ENCODE measurements around the gene AP1AR.
A peak's percentile ranks its signal among the peaks of the same experiment; 100 is the strongest.
"Not testable (repeated sequence)": the region's sequence is repeated elsewhere in the genome, so short reads cannot be mapped to it uniquely, and the experiment has no call there.

AP1AR gene

DNA sequence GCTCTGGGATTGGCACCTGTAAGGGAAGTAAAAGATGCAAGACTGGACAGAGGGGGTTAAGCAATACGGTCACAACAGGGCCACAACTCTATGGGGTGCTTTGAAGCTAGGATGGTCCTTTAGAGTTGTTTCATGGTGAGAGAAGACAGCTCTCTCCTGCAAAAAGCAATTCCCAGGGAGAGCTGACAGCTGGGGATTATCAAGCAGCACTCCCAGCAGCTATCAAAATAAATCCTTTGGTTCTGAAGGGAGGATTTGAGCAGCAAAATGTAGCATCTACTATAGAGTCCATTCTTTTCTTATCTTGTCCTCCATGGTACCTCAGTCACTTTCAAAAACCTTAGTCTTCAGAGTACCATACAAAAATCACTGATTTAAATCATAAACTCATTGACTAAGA, 35.1 kb upstream of the AP1AR start:
- TF ChIP-seq Cebpa-rat (IDR thresholded peaks at IDR 0.05): no peak
- Histone ChIP-seq H3K27me3 (no peaks in the 10 kb centered on the region), H3K4me2 (no peak overlapping the region), H3K27ac (no peak overlapping the region), H3K4me1 (no peaks in the 10 kb centered on the region), H4K20me1 (no peaks in the 10 kb centered on the region), H3K9ac (no peak overlapping the region), H3K9me3 (replicated peaks in 1 of 11) (peaks cover 0 to 8% (median 0%) of the 10 kb centered on the region in 11 experiments; a peak in 4 of 22 replicates), H3K36me3 (peaks cover 0 to 14% (median 6%) of the 10 kb centered on the region in 11 experiments; a peak in 12 of 22 replicates), H3K4me3 (no peak overlapping the region)

DNA sequence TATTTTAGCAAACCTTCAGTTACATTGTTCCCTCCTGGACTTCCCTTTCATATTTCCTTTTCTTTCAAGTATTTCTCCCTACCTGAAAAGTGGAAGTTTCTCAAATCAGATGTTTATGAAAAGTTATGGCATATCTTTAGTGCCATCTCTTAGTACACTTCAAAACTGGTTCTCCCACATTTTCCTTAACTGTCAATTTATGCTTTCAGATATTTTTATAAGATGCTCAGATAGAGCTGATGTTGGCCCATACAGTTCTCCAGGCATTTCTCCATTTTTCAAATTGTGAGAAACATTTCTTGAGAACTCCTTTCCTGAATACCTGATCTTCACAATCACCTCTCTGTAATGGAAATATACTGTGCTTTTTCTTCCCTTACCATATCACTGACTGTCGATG, 32.5 kb upstream of the AP1AR start:
- H3K27me3 ChIP-seq: no peaks in the 10 kb centered on the region
- peaks cover 0 to 10% (median 0%) of the 10 kb centered on the region in 11 experiments; a peak in 4 of 22 replicates for H3K36me3 ChIP-seq
- no peak overlapping the region for H3K4me2 ChIP-seq
- no peaks in the 10 kb centered on the region for H3K9me3 ChIP-seq (replicated peaks in 1 of 11)
- H3K9ac ChIP-seq: no peak overlapping the region
- no peaks in the 10 kb centered on the region for H4K20me1 ChIP-seq
- no peak overlapping the region for H3K27ac ChIP-seq
- TF ChIP-seq Cebpa-rat (IDR thresholded peaks at IDR 0.05): no peak
- no peak overlapping the region for H3K4me3 ChIP-seq
- H3K4me1 ChIP-seq: 0 out of 20 replicates have a peak, but pooled peaks cover 0 to 4% (median 0%) of the 10 kb centered on the region in 10 experiments

DNA sequence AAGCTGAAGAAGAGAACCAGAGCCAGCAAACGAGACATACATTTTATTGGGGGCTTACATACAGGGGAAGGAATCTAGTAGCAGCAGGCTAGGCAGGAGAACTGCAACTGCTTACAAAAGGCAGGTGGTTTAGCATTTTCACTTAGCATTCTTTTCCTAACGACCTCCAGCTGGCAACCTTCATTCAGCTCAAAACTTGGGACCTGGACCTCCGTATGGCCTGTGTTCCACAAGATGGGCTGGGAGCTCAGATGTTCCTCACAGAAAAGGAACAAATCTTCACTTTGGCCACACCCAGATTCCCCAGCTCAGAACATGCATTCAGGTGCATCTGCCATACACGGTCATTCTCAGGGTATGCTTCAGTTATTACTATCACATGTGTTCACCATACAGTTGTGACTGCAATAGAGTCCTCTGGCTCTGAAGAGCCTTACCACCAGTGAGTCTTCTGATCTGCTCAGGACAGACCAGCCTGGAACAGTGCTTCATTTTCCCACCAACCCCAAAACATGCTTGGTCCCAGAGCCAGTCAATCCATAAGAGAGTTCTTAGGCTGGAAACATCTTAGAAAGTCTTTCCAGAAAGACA, 29.6 kb upstream of the AP1AR start:
- no peak overlapping the region for H3K9ac ChIP-seq
- no peaks in the 10 kb centered on the region for H3K27me3 ChIP-seq
- H3K36me3 ChIP-seq: no peaks in the 10 kb centered on the region
- H4K20me1 ChIP-seq: no peaks in the 10 kb centered on the region
- no peak overlapping the region for H3K4me3 ChIP-seq
- no peaks in the 10 kb centered on the region for H3K9me3 ChIP-seq (replicated peaks in 1 of 11)
- H3K4me2 ChIP-seq: no peak overlapping the region
- H3K27ac ChIP-seq: no peak overlapping the region
- TF ChIP-seq Cebpa-rat (IDR thresholded peaks at IDR 0.05): no peak
- peaks cover 0 to 10% (median 0%) of the 10 kb centered on the region in 10 experiments; a peak in 4 of 20 replicates for H3K4me1 ChIP-seq

DNA sequence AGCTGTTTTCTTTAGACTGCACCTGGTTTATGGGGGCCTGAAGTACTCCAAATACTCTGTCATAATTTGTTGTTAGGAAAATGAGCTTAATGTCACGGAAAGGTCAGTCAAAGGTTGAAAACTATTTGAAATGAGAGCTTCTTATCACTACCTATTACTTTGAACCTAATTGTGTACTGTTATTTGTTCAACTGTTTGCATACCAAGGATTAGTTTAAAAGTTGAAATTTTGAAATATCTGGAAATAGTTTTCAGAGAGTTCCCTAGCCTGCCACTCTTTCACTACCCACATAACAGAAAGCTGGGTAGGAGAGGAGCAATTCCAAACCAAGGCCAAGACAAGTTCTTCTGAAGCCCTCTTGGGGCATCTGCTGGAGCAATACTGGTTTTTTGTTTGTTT, 28.0 kb upstream of the AP1AR start:
- TF ChIP-seq Cebpa-rat (IDR thresholded peaks at IDR 0.05): no peak
- no peaks in the 10 kb centered on the region for H3K9me3 ChIP-seq (replicated peaks in 1 of 11)
- H3K27ac ChIP-seq: no peak overlapping the region
- no peaks in the 10 kb centered on the region for H4K20me1 ChIP-seq
- H3K36me3 ChIP-seq: no peaks in the 10 kb centered on the region
- no peak overlapping the region for H3K4me3 ChIP-seq
- peaks cover 0 to 13% (median 0%) of the 10 kb centered on the region in 10 experiments; a peak in 4 of 20 replicates for H3K4me1 ChIP-seq
- no peak overlapping the region for H3K9ac ChIP-seq
- H3K4me2 ChIP-seq: no peak overlapping the region
- H3K27me3 ChIP-seq: no peaks in the 10 kb centered on the region

DNA sequence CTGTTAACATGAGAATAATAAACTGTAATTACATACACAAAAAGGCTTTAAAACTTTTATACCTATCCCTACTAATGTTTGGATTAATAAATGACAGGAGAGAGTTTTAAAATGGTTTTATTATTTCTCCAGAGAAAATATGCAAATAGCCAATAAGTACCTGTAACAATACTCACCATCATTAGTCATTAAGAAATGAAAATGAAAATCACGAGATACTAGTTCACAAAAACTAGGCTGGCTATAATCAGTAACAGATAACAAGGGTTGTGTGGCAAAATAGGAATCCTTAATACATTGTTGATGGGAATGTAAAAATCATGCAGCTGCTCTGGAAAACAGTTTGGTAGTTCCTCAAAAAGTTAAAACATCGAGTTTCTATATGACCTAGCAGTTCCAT, 25.2 kb upstream of the AP1AR start:
- no peak overlapping the region for H3K4me3 ChIP-seq
- H3K4me1 ChIP-seq: peaks cover 0 to 13% (median 0%) of the 10 kb centered on the region in 10 experiments; a peak in 4 of 20 replicates
- no peaks in the 10 kb centered on the region for H3K9me3 ChIP-seq (replicated peaks in 1 of 11)
- no peaks in the 10 kb centered on the region for H4K20me1 ChIP-seq
- no peaks in the 10 kb centered on the region for H3K36me3 ChIP-seq
- no peak overlapping the region for H3K9ac ChIP-seq
- no peak overlapping the region for H3K27ac ChIP-seq
- TF ChIP-seq Cebpa-rat (IDR thresholded peaks at IDR 0.05): no peak
- H3K4me2 ChIP-seq: peak overlapping the region in 2 of 11 experiments; percentile 17 to 38; a peak in 1 of 22 replicates
- no peaks in the 10 kb centered on the region for H3K27me3 ChIP-seq

DNA sequence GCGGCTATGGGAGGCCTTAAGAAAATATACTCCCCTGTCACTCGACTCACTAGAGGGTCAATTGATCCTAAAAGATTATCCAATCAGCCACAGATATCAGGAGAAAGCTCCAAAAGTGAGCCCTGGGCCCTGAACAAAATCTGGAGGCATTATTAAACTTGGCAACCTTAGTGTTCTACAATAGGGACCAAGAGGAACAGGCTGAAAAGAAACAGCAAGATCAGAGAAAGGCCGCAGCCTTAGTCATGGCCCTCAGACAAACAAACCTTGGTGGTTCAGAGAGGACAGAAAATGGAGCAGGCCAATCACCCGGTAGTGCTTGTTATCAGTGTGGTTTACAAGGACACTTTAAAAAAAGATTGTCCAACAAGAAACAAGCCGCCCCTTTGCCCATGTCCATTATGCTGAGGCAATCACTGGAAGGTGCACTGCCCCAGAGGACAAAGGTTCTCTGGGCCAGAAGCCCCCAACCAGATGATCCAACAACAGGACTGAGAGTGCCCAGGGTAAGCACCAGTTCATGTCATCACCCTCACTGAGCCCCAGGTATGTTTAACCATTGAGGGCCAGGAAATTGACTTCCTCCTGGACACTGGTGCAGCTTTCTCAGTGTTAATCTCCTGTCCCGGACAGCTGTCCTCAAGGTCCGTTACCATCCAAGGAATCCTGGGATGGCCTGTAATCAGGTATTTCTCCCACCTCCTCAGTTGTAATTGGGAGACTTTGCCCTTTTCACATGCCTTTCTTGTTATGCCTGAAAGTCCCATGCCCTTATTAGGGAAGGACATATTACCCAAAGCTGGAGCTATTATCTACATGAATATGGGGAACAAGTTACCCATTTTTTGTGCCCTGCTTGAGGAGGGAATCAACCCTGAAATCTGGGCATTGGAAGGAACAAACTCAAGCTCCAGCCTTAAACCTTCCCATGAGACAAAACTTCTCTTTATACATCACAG, 23.2 kb upstream of the AP1AR start:
- not testable (repeated sequence) for H3K9ac ChIP-seq; H3K4me2 ChIP-seq; H3K4me3 ChIP-seq; H3K9me3 ChIP-seq (replicated peaks in 1 of 11); H3K36me3 ChIP-seq; H4K20me1 ChIP-seq; H3K27me3 ChIP-seq; H3K27ac ChIP-seq
- H3K4me1 ChIP-seq: peaks cover 0 to 13% (median 0%) of the 10 kb centered on the region in 10 experiments; a peak in 4 of 20 replicates

DNA sequence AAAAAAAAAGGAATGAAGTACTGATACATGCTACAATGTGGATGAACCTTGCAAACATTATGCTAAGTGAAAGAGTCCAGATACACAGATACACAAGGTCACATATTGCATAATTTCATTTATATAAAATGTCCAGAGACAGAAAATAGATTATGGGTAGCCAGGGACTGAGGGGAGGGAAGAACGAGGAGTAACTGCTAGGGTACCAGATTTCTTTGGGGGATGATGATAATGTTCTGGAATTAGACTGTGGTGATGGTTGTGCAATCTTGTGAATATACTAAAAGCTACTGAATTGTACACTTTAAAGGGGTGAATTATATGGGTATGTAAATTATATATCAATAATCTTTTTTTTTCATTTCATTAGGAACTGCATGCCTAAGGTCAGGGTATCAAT, 20.8 kb upstream of the AP1AR start:
- no peak overlapping the region for H3K9ac ChIP-seq
- H3K4me3 ChIP-seq: no peak overlapping the region
- no peaks in the 10 kb centered on the region for H4K20me1 ChIP-seq
- H3K27me3 ChIP-seq: no peaks in the 10 kb centered on the region
- TF ChIP-seq Cebpa-rat (IDR thresholded peaks at IDR 0.05): no peak; a peak in 1 of 22 replicates
- H3K9me3 ChIP-seq (replicated peaks in 1 of 11): no peaks in the 10 kb centered on the region
- no peak overlapping the region for H3K4me2 ChIP-seq
- no peaks in the 10 kb centered on the region for H3K36me3 ChIP-seq
- peaks cover 0 to 13% (median 0%) of the 10 kb centered on the region in 10 experiments; a peak in 4 of 20 replicates for H3K4me1 ChIP-seq
- H3K27ac ChIP-seq: no peak overlapping the region

DNA sequence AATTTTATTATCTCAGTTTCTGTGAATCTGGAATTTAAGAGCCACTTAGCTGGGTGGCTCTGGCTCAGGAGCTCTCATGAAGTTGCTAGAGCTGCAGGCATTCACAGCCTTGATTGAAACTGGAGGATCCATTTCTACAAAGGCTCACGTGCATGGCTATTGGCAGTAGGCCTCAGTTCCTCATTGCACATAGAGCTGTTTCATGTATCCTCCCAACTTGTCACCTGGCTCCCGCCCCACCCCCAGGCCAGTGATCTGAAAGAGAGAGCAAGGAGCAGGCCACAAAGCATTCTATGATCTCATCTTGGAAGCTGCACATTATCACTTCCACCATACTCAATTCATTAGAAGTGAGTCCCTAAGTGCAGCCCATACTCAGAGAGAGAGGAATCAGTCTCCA, 18.5 kb upstream of the AP1AR start:
- no peaks in the 10 kb centered on the region for H3K4me1 ChIP-seq
- no peaks in the 10 kb centered on the region for H4K20me1 ChIP-seq
- H3K4me3 ChIP-seq: no peak overlapping the region
- H3K36me3 ChIP-seq: no peaks in the 10 kb centered on the region
- no peak overlapping the region for H3K9ac ChIP-seq
- H3K27me3 ChIP-seq: no peaks in the 10 kb centered on the region
- no peaks in the 10 kb centered on the region for H3K9me3 ChIP-seq (replicated peaks in 1 of 11)
- TF ChIP-seq Cebpa-rat (IDR thresholded peaks at IDR 0.05): no peak
- H3K27ac ChIP-seq: no peak overlapping the region
- no peak overlapping the region for H3K4me2 ChIP-seq

DNA sequence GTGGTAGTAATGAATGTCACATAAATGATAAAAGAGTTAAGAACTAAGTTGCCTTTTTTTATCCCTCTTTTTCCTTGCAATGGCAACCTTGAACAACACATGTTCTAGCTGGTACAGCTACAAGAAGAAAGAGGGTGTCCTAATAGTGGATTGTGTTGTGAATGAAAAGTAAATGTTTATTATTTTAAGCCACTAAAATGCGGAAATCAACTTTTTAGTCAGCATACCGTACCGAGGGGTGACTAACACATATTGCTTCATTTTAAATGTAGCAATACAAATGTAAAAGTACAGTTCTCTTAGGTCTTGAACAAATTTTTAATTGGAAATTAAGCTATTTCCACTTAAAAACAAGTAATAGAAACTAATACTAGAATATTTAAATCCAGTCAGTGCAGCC, 17.7 kb upstream of the AP1AR start:
- Histone ChIP-seq H3K9ac (no peak overlapping the region), H3K27me3 (no peaks in the 10 kb centered on the region), H3K4me3 (no peak overlapping the region), H4K20me1 (no peaks in the 10 kb centered on the region), H3K27ac (no peak overlapping the region), H3K9me3 (replicated peaks in 1 of 11) (no peaks in the 10 kb centered on the region), H3K36me3 (no peaks in the 10 kb centered on the region), H3K4me1 (no peaks in the 10 kb centered on the region; a peak in 1 of 20 replicates), H3K4me2 (no peak overlapping the region)
- no peak for TF ChIP-seq Cebpa-rat (IDR thresholded peaks at IDR 0.05)

Data from BLaER1 treated with 17β-estradiol and CSF1 and Interleukin-3, amounts not matched to agents 10 nM and 100 nM (cell line).